HepG2 (cell line): ENCODE measurements around the gene C2orf92. TPM values are rescaled to one million over a fixed set of nuclear protein-coding genes. Genes with fewer than 3 reads are reported as not detected.

ENCODE experiments used
- HIVEP1 ChIP-seq: sonication (generic); formaldehyde crosslinking; IDR thresholded peaks from 2 replicates; pipeline ENCODE4 v1.4.0; 2020; ENCODE audit warnings: mild to moderate bottlenecking, missing genetic modification reagents
- NFKB2 ChIP-seq: sonication (generic); formaldehyde crosslinking; IDR thresholded peaks from 2 replicates; pipeline ENCODE4 v1.4.0; 2020; ENCODE audit warnings: missing genetic modification reagents, borderline replicate concordance
- RARA ChIP-seq: IDR thresholded peaks from 2 replicates; pipeline ENCODE4 v1.6.1; 2016; ENCODE audit warnings: missing genetic modification reagents, missing compliant biosample characterization
- SIX4 ChIP-seq: sonication (generic); formaldehyde crosslinking; IDR thresholded peaks from 2 replicates; pipeline ENCODE4 v1.4.0; 2020; ENCODE audit warnings: missing genetic modification reagents
- SP5 ChIP-seq: IDR thresholded peaks from 2 replicates; pipeline ENCODE4 v1.6.1; 2016; ENCODE audit warnings: low read depth, borderline replicate concordance
- TEAD2 ChIP-seq: sonication (generic); formaldehyde crosslinking; IDR thresholded peaks from 2 replicates; pipeline ENCODE4 v1.9.0; 2021; ENCODE audit warnings: missing genetic modification reagents
- ZKSCAN5 ChIP-seq: sonication (generic); formaldehyde crosslinking; IDR thresholded peaks from 2 replicates; pipeline ENCODE4 v1.5.1; 2020; ENCODE audit warnings: mild to moderate bottlenecking, missing genetic modification reagents
- ZNF24 ChIP-seq: fragments of 450-650 bp; IDR thresholded peaks from 2 replicates; pipeline ENCODE4 v1.6.1; 2017; ENCODE audit warnings: antibody characterized with exemption, mild to moderate bottlenecking
- ZNF562 ChIP-seq: sonication (generic); formaldehyde crosslinking; IDR thresholded peaks from 2 replicates; pipeline ENCODE4 v1.8.0; 2022; ENCODE audit warnings: missing genetic modification reagents, borderline replicate concordance
- ZNF598 ChIP-seq: sonication (generic); formaldehyde crosslinking; IDR thresholded peaks from 2 replicates; pipeline ENCODE4 v1.5.1; 2020; ENCODE audit warnings: mild to moderate bottlenecking, missing genetic modification reagents, borderline replicate concordance
- ZNF772 ChIP-seq: sonication (generic); formaldehyde crosslinking; IDR thresholded peaks from 2 replicates; pipeline ENCODE4 v1.5.0; 2020; ENCODE audit warnings: mild to moderate bottlenecking, missing genetic modification reagents
- ZNF883 ChIP-seq: sonication (generic); formaldehyde crosslinking; IDR thresholded peaks from 2 replicates; pipeline ENCODE4 v1.5.1; 2020; ENCODE audit warnings: mild to moderate bottlenecking, missing genetic modification reagents; ENCODE audit errors: not compliant biosample characterization
- polyA plus RNA-seq, 8 experiments: library from polyadenylated mRNA; depleted of rRNA in 3 of 8; stranded (reverse) in 7 of 8; unstranded in 1 of 8; fragments of >200 nt; fragmentation: Illumina TruSeq in 4 of 8; extraction: Trizol in 4 of 8; gene quantifications; 2 replicates each; pipeline versions ENCODE4 v1.2.1 to v1.2.3, GENCODE V29; 2011 to 2016; ENCODE audit warnings: low read depth in 4 of 8, missing spikeins in 1 of 8, mixed read lengths in 1 of 8; ENCODE audit not compliant: insufficient read depth in 1 of 8
- total RNA-seq, 5 experiments: library from RNA; depleted of rRNA; stranded (reverse); fragments of >200 nt; fragmentation: Illumina TruSeq; extraction: Trizol; gene quantifications; 2 replicates each; pipeline ENCODE4 v1.2.3, GENCODE V29; 2016; ENCODE audit warnings: low read depth in 1 of 5
- TF ChIP-seq, protein P1 (sequence below): sonication (generic); formaldehyde crosslinking; IDR thresholded peaks from 2 replicates; pipeline ENCODE4 v1.5.0; 2020; ENCODE audit warnings: mild to moderate bottlenecking, missing genetic modification reagents, borderline replicate concordance
- TF ChIP-seq, protein P2 (sequence below): sonication (generic); formaldehyde crosslinking; IDR thresholded peaks from 2 replicates; pipeline ENCODE4 v1.5.0; 2020; ENCODE audit warnings: mild to moderate bottlenecking, low read depth, missing genetic modification reagents, borderline replicate concordance
- TF ChIP-seq, protein P3 (sequence below): sonication (generic); formaldehyde crosslinking; IDR thresholded peaks from 2 replicates; pipeline ENCODE4 v1.4.0; 2020; ENCODE audit warnings: missing genetic modification reagents
- TF ChIP-seq, protein P4 (sequence below): sonication (generic); formaldehyde crosslinking; IDR thresholded peaks from 2 replicates; pipeline ENCODE4 v1.4.0; 2020; ENCODE audit warnings: mild to moderate bottlenecking, missing genetic modification reagents

Gene C2orf92
- total and polyA plus RNA-seq, 2 of the 13 experiments (the other 11 are each of a cell fraction or from before 2014, with no cell fraction given) = 4.9 to 5.0 TPM

DNA sequence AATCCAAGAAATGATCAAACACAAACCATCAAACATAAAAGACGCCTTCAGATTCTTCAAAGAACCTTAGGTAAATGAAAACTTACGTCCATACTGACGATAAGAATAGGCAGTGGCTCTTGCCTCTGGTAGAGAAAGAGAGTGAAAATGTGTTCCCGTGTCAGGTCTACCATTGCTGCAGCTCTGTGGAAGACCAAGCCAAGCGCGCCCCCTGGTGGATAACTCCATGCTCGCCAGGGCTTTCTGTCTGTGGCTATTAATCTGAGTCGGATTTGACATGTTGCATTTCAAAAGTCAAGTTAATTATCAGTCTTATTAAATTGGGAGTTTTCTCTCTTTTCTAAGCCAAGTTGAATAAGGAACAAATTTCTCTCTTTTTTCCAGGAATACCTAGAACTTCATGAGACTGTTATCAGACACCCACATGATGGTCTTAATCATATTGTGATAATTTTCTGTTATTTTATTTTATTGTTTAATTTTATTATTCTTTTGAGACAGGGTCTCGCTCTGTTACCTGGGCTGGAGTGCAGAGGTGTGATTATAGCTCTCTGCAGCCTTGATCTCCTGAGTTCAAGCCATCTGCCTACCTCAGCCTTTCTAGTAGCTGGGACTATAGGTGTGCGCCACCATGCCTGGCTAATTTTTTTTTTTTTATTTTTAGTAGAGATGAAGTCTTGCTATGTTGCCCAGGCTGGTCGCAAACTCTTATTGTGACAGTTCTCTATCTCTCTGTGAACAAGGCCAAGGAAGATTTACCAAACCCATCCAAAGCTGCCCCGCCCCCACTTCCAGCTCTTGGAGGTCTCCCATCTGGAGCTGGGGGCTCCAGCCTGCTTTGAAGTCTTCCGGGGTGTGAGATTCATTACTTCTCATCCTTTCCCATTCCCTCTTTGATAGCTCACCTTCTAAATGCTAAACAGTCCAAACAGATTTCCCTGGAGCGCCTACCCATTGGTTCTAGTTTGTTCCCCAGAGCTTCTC lies 28.0 kb downstream of the C2orf92 start (continued):
- TF ChIP-seq, protein P1, sequence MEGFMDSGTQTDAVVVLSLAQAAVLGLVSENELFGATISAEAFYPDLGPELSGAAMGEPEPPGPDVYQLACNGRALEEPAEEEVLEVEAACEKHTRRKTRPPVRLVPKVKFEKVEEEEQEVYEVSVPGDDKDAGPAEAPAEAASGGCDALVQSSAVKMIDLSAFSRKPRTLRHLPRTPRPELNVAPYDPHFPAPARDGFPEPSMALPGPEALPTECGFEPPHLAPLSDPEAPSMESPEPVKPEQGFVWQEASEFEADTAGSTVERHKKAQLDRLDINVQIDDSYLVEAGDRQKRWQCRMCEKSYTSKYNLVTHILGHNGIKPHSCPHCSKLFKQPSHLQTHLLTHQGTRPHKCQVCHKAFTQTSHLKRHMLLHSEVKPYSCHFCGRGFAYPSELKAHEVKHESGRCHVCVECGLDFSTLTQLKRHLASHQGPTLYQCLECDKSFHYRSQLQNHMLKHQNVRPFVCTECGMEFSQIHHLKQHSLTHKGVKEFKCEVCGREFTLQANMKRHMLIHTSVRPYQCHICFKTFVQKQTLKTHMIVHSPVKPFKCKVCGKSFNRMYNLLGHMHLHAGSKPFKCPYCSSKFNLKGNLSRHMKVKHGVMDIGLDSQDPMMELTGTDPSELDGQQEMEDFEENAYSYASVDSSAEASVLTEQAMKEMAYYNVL (CRISPR knock-in tag) = no peak
- TF ChIP-seq, protein P2, sequence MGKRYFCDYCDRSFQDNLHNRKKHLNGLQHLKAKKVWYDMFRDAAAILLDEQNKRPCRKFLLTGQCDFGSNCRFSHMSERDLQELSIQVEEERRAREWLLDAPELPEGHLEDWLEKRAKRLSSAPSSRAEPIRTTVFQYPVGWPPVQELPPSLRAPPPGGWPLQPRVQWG = no peak
- no peak for TF ChIP-seq ZNF562 (CRISPR knock-in tag)
- TF ChIP-seq NFKB2 (CRISPR knock-in tag) = no peak
- no peak for TF ChIP-seq RARA (CRISPR knock-in tag)
- TF ChIP-seq ZNF598 (CRISPR knock-in tag) = no peak
- TF ChIP-seq ZNF24 = no peak
- TF ChIP-seq ZNF883 (CRISPR knock-in tag) = no peak
- TF ChIP-seq, protein P3, sequence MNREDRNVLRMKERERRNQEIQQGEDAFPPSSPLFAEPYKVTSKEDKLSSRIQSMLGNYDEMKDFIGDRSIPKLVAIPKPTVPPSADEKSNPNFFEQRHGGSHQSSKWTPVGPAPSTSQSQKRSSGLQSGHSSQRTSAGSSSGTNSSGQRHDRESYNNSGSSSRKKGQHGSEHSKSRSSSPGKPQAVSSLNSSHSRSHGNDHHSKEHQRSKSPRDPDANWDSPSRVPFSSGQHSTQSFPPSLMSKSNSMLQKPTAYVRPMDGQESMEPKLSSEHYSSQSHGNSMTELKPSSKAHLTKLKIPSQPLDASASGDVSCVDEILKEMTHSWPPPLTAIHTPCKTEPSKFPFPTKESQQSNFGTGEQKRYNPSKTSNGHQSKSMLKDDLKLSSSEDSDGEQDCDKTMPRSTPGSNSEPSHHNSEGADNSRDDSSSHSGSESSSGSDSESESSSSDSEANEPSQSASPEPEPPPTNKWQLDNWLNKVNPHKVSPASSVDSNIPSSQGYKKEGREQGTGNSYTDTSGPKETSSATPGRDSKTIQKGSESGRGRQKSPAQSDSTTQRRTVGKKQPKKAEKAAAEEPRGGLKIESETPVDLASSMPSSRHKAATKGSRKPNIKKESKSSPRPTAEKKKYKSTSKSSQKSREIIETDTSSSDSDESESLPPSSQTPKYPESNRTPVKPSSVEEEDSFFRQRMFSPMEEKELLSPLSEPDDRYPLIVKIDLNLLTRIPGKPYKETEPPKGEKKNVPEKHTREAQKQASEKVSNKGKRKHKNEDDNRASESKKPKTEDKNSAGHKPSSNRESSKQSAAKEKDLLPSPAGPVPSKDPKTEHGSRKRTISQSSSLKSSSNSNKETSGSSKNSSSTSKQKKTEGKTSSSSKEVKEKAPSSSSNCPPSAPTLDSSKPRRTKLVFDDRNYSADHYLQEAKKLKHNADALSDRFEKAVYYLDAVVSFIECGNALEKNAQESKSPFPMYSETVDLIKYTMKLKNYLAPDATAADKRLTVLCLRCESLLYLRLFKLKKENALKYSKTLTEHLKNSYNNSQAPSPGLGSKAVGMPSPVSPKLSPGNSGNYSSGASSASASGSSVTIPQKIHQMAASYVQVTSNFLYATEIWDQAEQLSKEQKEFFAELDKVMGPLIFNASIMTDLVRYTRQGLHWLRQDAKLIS (CRISPR knock-in tag) = no peak
- TF ChIP-seq, protein P4, sequence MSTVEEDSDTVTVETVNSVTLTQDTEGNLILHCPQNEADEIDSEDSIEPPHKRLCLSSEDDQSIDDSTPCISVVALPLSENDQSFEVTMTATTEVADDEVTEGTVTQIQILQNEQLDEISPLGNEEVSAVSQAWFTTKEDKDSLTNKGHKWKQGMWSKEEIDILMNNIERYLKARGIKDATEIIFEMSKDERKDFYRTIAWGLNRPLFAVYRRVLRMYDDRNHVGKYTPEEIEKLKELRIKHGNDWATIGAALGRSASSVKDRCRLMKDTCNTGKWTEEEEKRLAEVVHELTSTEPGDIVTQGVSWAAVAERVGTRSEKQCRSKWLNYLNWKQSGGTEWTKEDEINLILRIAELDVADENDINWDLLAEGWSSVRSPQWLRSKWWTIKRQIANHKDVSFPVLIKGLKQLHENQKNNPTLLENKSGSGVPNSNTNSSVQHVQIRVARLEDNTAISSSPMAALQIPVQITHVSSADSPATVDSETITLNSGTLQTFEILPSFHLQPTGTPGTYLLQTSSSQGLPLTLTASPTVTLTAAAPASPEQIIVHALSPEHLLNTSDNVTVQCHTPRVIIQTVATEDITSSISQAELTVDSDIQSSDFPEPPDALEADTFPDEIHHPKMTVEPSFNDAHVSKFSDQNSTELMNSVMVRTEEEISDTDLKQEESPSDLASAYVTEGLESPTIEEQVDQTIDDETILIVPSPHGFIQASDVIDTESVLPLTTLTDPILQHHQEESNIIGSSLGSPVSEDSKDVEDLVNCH (CRISPR knock-in tag) = no peak
- TF ChIP-seq SP5 (CRISPR knock-in tag) = no peak
- no peak for TF ChIP-seq ZNF772 (CRISPR knock-in tag)
- no peak for TF ChIP-seq HIVEP1 (CRISPR knock-in tag)
- no peak for TF ChIP-seq TEAD2
- TF ChIP-seq ZKSCAN5 (CRISPR knock-in tag) = no peak
- TF ChIP-seq SIX4 (CRISPR knock-in tag) = no peak
